ENCODE data around the gene DNAI1. TPM values are rescaled to one million over a fixed set of nuclear protein-coding genes. Genes with fewer than 3 reads are reported as not detected.
A peak's percentile ranks its signal among the peaks of the same experiment; 100 is the strongest.

DNAI1 gene
- total RNA-seq, 1 experiment from 2014 or later, result 1.1 TPM

GRCh38 chr9:34546834-34547827 lies 88.5 kb downstream of the DNAI1 start:
- H3K79me2 ChIP-seq (ENCODE audit: insufficient read depth, low read length), result no peaks in the 10 kb centered on the region
- peak; percentile 78 for DNase-seq (ENCODE audit: low read depth, low spot score)
- no peaks in the 10 kb centered on the region for H3K9me3 ChIP-seq (ENCODE audit: control insufficient read depth in 1 of 2, insufficient read depth in 1 of 2, low read depth in 1 of 2, low read length in 2 of 2)
- RAD21 ChIA-PET (ENCODE audit: low non-redundant PET in 1 of 2, low total read pairs in 2 of 2, uncharacterized antibody in 2 of 2, unreplicated experiment in 2 of 2), result interaction anchor here (0.8 to 1.4 kb wide), 3 partner anchors 45 to 144 kb away, joined by 4 to 8 read pairs (median 6); no protein-coding TSS in a partner anchor
- H3K36me3 ChIP-seq (ENCODE audit: control insufficient read depth in 1 of 2, insufficient read depth in 2 of 2, low read length in 2 of 2), result no peaks in the 10 kb centered on the region
- H3K4me3 ChIP-seq (replicated peaks in 1 of 2; ENCODE audit: low read depth in 1 of 2, low read length in 2 of 2), result no peak overlapping the region
- no peaks in the 10 kb centered on the region for H3K9me2 ChIP-seq (ENCODE audit: insufficient read depth)
- BruUV-seq (replicated peaks), result no TSS peak
- no peaks in the 10 kb centered on the region for H4K20me1 ChIP-seq (ENCODE audit: insufficient read depth)
- POLR2A ChIA-PET, result no interaction called here
- peak; percentile 83 for ATAC-seq
- CTCF ChIA-PET, result interaction anchor here (1.0 to 2.8 kb wide), 9 partner anchors 27 to 143 kb away, joined by 3 to 47 read pairs (median 7); no protein-coding TSS in a partner anchor
- H3K27ac ChIP-seq (ENCODE audit: low read depth, low read length), result no peak overlapping the region
- H3K9ac ChIP-seq (ENCODE audit: low read length), result no peak overlapping the region
- no peaks in the 10 kb centered on the region for H3K27me3 ChIP-seq (ENCODE audit: insufficient read depth, low read length)
- intact Hi-C loops (cut with micrococcal nuclease), result loop anchor here (1.0 to 5.0 kb wide), 2 partner anchors 110 to 215 kb away; no protein-coding TSS in a partner anchor
- H3K4me1 ChIP-seq (ENCODE audit: control insufficient read depth in 1 of 2, insufficient read depth in 2 of 2, low read length in 2 of 2), result peaks cover 0 to 4% of the 10 kb centered on the region in 2 experiments; a peak in 2 of 4 replicates
- H3K4me2 ChIP-seq (ENCODE audit: low read length), result no peak overlapping the region
- TF ChIP-seq SP1 (IDR thresholded peaks at IDR 0.05; ENCODE audit: low read depth) (no peak), RAD21 (IDR thresholded peaks at IDR 0.05; ENCODE audit: low read depth) (peak; percentile 77), EZH2 (IDR thresholded peaks at IDR 0.05) (no peak), CTCF (IDR thresholded peaks at IDR 0.05 in 2 of 3, conservative IDR thresholded peaks at IDR 0.05 in 1 of 3; ENCODE audit: borderline replicate concordance in 1 of 3, insufficient read depth in 1 of 3, low read depth in 2 of 3, low read length in 2 of 3) (peak; percentile 75 to 87 (median 86); a peak in 5 of 6 replicates), FOSL1 (IDR thresholded peaks at IDR 0.05; ENCODE audit: low read depth) (no peak), TCF7L2 (IDR thresholded peaks at IDR 0.05; ENCODE audit: borderline replicate concordance, extremely low read depth, insufficient read depth, insufficient read length) (no peak)
- TF ChIP-seq, protein P1, sequence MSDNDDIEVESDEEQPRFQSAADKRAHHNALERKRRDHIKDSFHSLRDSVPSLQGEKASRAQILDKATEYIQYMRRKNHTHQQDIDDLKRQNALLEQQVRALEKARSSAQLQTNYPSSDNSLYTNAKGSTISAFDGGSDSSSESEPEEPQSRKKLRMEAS (IDR thresholded peaks at IDR 0.05), result no peak
- H2AFZ ChIP-seq (ENCODE audit: low read depth, low read length, poor library complexity, severe bottlenecking), result no peak overlapping the region
